ENCODE results near the gene PTPRM.
A peak's percentile ranks its signal among the peaks of the same experiment; 100 is the strongest.

The PTPRM gene

DNA sequence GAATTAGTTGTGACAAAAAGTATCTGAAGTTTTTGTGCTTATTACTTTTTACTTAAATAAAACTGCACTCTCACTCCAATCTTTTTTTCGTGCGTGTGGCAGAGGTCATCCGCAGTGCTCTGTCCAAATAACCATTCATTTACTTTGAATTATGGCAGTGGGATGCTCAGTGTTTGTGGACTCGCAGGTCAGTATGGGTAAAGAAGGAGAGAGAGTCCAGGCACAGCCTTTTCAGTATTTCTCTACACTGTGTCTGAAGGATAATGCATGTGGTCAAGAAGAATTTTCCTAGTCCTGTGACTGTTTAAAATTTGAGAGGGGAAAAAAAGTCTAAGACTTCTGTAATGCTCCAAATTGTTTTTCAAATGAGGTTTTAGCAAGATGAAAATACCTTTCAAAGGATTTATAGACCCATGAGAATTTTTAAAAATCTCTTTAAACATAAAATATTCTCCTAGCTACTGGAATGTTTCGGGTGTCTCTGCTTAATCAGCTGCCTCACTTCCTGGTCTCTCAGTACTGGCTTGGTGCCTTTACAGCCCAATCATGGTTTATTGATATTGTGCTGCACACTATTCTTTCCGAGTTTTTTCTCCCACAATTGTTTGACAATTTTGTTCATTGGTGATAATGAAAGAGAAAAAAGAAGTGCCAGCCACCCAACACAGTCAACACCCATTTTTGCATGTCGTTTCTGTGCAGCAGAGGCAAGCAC lies 453.2 kb downstream of the PTPRM start:
- no peak for DNase-seq
- Mint-ChIP-seq H3K9me3 (no peaks in the 10 kb centered on the region), H3K36me3 (no peaks in the 10 kb centered on the region), H3K4me3 (no peak overlapping the region), H3K4me1 (no peaks in the 10 kb centered on the region), H3K27ac (no peak overlapping the region), H3K27me3 (no peaks in the 10 kb centered on the region)
- no peak for ATAC-seq (replicated peaks)

DNA sequence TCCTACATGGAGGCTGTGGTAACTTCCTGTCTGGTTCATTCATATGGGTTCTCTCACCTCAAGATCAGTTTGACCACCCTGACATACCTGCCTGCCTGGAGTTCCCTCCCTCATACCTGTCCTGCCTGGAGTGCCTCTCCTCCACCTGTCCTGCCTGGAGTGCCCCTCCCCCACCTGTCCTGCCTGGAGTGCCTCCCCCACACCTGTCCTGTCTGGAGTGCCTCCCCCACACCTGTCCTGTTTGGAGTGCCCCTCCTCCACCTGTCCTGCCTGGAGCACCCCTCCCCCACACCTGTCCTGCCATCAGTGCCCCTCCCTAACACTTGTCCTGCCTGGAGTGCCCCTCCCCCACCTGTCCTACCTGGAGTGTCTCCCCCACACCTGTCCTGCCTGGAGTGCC lies 461.9 kb downstream of the PTPRM start:
- Mint-ChIP-seq H3K27ac (no peak overlapping the region), H3K9me3 (peaks cover 0 to 7% of the 10 kb centered on the region in 2 donors), H3K4me1 (no peaks in the 10 kb centered on the region), H3K36me3 (no peaks in the 10 kb centered on the region), H3K27me3 (peaks cover 0 to 6% of the 10 kb centered on the region in 2 donors), H3K4me3 (no peak overlapping the region)
- no peak for ATAC-seq (replicated peaks)
- DNase-seq: no peak

DNA sequence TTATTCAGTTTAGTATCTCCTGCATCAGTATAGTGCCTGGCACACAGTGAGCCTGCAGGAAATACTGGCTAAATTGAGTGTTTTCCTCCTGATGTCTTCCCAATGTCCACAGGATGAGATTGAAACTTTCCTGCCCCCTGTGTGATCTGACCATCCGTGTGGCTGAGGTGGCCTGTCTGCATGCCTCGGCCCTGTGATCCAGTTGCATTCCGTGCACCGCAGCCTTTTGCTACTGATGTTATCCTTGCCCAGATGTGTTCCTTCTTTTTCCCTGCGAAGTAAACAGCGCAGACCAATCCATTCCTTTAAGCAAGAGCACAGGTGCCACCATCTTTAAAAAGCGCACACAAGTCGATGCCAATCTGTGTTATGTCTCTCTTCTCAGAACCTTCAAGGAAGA lies 462.6 kb downstream of the PTPRM start:
- Mint-ChIP-seq H3K4me3 (no peak overlapping the region), H3K36me3 (no peaks in the 10 kb centered on the region), H3K27me3 (peaks cover 0 to 6% of the 10 kb centered on the region in 2 donors), H3K27ac (no peak overlapping the region), H3K4me1 (no peaks in the 10 kb centered on the region), H3K9me3 (peaks cover 0 to 7% of the 10 kb centered on the region in 2 donors)
- ATAC-seq (replicated peaks): no peak
- no peak for DNase-seq

DNA sequence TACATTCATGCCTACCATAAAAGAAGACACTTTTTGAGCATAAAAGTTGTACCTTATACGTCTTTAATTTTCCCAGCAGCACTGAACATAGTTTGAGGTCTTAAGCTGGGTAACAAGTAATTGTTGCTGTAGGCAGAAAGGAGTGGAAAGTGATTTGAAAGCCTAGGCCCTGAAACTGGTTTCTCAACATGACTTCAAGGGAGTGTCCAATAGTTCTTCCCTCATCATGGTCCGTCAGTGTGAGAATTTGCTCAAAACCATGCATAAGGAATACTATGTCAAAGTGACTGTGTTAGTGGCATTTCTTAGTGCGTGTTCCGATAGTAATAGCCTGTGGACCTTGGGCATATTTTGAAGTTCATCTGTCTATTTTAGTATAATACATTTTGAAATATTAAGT lies 463.1 kb downstream of the PTPRM start:
- DNase-seq (no peak), ATAC-seq (replicated peaks) (no peak)
- H3K4me3 Mint-ChIP-seq: no peak overlapping the region
- H3K4me1 Mint-ChIP-seq: no peaks in the 10 kb centered on the region
- peaks cover 0 to 6% of the 10 kb centered on the region in 2 donors for H3K27me3 Mint-ChIP-seq
- peaks cover 0 to 7% of the 10 kb centered on the region in 2 donors for H3K9me3 Mint-ChIP-seq
- no peak overlapping the region for H3K27ac Mint-ChIP-seq
- H3K36me3 Mint-ChIP-seq: no peaks in the 10 kb centered on the region

DNA sequence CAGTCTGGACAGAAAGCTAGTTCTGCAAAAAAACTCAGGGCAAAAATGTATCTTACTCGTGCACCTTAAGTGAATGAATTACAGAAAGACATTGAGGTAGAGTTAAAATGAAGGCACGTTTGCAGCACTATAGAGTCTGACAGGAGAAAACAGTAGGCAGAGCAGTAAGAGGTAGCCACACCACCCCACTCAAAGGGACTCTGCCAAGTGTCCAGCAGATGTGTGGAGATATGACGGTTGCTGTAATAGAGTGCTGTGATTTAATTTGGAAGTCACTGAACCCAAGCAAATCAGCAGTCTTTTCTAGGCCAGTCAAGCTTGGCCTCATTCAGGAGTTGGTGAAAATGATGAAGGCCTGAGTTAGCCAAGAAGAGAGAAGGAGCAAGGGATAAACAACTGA lies 464.4 kb downstream of the PTPRM start:
- H3K4me3 Mint-ChIP-seq: no peak overlapping the region
- peaks cover 0 to 7% of the 10 kb centered on the region in 2 donors for H3K9me3 Mint-ChIP-seq
- DNase-seq (no peak), ATAC-seq (replicated peaks) (no peak)
- H3K4me1 Mint-ChIP-seq: no peaks in the 10 kb centered on the region
- H3K36me3 Mint-ChIP-seq: no peaks in the 10 kb centered on the region
- H3K27me3 Mint-ChIP-seq: peaks cover 0 to 6% of the 10 kb centered on the region in 2 donors
- H3K27ac Mint-ChIP-seq: no peak overlapping the region

DNA sequence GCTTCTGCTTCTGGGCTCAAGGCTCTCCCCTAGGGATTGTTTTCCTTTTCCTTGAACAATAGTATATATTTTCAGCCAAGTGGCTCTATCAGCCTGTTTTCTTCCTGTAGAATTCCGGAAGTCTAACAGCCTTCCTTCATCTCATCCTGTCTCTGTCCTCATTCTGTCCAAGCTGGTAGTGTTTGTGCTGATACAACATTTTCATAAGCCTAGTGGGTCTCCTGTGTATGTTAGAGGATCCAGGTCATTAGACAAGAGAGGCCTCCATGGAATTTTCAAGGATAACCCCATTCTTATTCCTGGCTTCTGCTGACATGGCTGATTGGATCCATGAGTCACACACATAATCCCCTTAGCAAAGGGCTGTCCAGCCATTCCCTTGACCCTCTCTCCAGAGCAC lies 467.6 kb downstream of the PTPRM start:
- H3K36me3 Mint-ChIP-seq: no peaks in the 10 kb centered on the region
- H3K4me1 Mint-ChIP-seq: no peaks in the 10 kb centered on the region
- DNase-seq (no peak), ATAC-seq (replicated peaks) (no peak)
- H3K9me3 Mint-ChIP-seq: peaks cover 0 to 3% of the 10 kb centered on the region in 2 donors
- no peak overlapping the region for H3K4me3 Mint-ChIP-seq
- peaks cover 0 to under 1% of the 10 kb centered on the region in 2 donors for H3K27me3 Mint-ChIP-seq
- no peak overlapping the region for H3K27ac Mint-ChIP-seq

DNA sequence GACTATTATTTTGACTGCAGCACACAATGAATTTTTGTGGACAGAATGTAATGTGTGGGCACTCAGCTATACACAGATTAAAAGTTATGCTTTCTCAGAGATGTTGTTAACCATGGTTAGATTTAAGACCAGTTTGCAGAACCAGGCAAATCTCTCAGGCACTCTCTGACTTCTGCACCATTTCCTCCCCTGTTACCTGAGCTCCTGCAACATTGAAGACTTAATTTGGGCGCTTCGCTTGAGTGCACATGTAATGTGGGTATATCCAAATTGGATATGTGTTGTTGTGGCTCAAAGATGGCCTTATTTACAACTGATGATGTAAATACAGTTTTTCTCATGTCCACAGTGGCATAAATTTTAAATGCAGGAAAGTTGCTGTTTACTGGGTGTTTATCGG lies 469.4 kb downstream of the PTPRM start:
- H3K27ac Mint-ChIP-seq: no peak overlapping the region
- DNase-seq: no peak
- ATAC-seq (replicated peaks): no peak
- H3K4me3 Mint-ChIP-seq: no peak overlapping the region
- no peaks in the 10 kb centered on the region for H3K4me1 Mint-ChIP-seq
- no peaks in the 10 kb centered on the region for H3K27me3 Mint-ChIP-seq
- no peaks in the 10 kb centered on the region for H3K9me3 Mint-ChIP-seq
- no peaks in the 10 kb centered on the region for H3K36me3 Mint-ChIP-seq

DNA sequence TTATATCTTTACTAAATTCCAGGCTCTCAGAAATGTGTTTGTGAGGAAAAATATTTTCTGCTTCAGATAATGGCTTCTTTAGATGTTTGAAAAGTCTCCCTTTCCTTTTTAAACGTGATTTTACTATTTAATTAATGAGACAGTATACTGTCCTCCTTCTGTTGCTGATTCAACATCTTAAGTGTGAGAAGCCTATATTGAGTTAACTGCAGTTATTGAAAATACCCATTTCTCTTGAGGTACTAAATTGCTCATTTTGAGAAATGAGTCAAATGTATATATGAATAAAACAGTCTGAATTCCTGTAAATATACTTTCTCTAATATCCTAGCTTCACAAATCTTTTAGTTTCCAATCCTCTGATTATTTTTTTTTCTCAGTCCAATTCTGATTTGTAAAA lies 470.2 kb downstream of the PTPRM start:
- Mint-ChIP-seq H3K27ac (peak overlapping the region; percentile 59), H3K36me3 (no peaks in the 10 kb centered on the region), H3K9me3 (no peaks in the 10 kb centered on the region), H3K27me3 (no peaks in the 10 kb centered on the region), H3K4me1 (no peaks in the 10 kb centered on the region), H3K4me3 (no peak overlapping the region)
- no peak for ATAC-seq (replicated peaks)
- no peak for DNase-seq

DNA sequence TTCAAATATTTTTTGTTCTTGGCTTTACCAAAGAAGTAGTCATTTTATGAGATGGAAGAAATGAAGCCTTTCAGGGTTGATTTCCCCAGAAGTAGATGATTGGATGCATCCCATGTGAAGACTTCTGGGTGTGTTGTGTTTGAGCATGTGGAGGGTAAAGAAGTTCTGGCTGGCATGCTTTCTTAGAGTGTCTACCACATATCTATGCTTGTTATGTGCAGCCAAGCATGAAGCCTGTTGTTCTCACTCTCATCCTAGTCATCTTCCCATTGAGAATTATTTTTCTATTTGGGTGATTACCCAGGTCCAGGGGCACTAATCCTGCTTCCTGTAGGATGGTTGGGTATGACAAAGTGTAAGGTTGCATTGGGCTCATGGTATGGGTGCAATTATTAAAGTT lies 472.9 kb downstream of the PTPRM start:
- no peak for DNase-seq
- ATAC-seq (replicated peaks): no peak
- H3K27ac Mint-ChIP-seq: no peak overlapping the region
- H3K9me3 Mint-ChIP-seq: no peaks in the 10 kb centered on the region
- no peaks in the 10 kb centered on the region for H3K4me1 Mint-ChIP-seq
- no peaks in the 10 kb centered on the region for H3K36me3 Mint-ChIP-seq
- no peak overlapping the region for H3K4me3 Mint-ChIP-seq
- peaks cover 0 to 5% of the 10 kb centered on the region in 2 donors for H3K27me3 Mint-ChIP-seq

DNA sequence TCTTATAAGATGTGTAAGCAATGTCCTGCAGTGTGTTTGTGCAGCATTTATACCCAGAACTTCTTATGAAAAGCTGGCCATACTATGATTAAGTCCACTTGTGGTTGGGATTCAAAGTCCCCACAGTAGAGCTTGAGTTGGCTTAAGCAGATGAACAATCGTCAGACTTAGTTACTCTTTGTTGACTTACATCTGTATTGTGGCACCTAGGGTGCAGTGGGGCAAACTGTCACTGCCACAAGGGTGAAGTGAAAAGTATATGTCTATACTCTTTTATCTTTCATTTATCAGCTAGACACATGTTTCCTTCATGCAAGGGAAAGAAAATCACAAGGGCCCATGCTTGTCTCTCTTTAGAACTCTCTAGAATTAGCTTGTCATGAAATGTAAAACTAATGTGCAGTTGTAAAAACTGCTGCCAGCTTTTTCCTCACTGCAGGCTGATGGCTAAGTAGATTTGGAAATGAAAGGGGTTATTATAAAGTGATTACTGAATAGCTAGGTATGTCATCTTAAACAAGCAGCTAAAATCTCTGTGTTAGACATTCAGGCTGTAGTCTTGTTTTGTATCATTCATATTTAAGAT lies 474.5 kb downstream of the PTPRM start:
- H3K9me3 Mint-ChIP-seq: no peaks in the 10 kb centered on the region
- no peak overlapping the region for H3K27ac Mint-ChIP-seq
- H3K27me3 Mint-ChIP-seq: peaks cover 0 to 5% of the 10 kb centered on the region in 2 donors
- no peaks in the 10 kb centered on the region for H3K4me1 Mint-ChIP-seq
- H3K4me3 Mint-ChIP-seq: no peak overlapping the region
- H3K36me3 Mint-ChIP-seq: no peaks in the 10 kb centered on the region
- DNase-seq (no peak), ATAC-seq (replicated peaks) (no peak)

DNA sequence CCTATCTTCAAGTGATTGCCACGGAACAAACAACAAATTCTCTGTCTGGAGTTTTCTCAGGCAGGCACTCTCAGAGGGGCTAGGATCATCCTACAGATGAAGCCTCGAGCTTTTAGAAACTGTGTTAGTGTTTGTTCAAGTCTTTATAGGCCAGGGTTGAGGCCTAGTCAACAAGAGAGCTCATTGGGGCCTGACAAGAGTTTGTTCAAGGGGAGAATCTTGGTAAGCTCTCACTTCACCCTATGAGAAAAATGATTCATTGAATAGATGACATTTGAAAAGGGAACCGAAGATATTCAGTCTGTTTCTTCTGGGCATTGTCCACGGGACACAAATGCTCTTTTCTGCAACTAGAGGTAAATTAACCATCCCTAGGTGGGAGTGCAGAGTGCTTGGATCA lies 476.9 kb downstream of the PTPRM start:
- Mint-ChIP-seq H3K36me3 (no peaks in the 10 kb centered on the region), H3K4me3 (no peak overlapping the region), H3K9me3 (no peaks in the 10 kb centered on the region), H3K4me1 (no peaks in the 10 kb centered on the region), H3K27me3 (peaks cover 0 to 5% of the 10 kb centered on the region in 2 donors), H3K27ac (no peak overlapping the region)
- DNase-seq: no peak
- peak; percentile 60 to 67 for ATAC-seq (replicated peaks)

DNA sequence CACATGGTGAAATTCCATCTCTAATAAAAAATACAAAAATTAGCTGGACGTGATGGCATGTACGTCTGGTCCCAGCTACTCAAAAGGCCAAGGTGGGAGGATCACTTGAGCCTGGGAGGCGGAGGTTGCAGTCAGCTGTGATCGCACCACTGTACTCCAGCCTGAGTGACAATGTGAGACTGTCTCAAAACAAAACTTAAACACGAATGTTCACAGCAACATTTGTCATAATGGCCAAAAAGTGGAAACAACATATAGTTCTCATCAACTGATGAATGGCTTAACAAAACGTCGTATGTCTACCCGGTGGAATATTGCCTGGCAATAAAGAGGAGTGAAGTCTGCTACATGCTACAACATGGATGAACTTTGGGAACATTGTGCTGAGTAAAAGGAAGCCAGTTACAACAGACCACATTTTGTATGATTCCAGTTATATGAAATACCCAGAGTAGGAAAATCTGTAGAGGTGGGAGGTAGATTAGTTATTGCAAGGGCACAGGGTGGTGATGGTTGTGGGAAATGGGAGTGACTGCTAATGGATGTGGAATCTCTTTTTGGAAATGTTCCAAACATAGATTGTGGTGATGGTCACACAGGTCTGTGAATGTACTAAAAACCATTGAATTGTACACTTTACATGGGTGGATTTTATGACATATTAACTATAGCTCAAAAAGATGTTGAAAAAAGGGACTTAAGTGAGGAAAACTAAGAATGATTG lies 478.2 kb downstream of the PTPRM start:
- Mint-ChIP-seq H3K27me3 (peaks cover 0 to 5% of the 10 kb centered on the region in 2 donors), H3K27ac (no peak overlapping the region), H3K4me1 (no peaks in the 10 kb centered on the region), H3K36me3 (no peaks in the 10 kb centered on the region), H3K4me3 (no peak overlapping the region), H3K9me3 (no peaks in the 10 kb centered on the region)
- DNase-seq: no peak
- ATAC-seq (replicated peaks): no peak

DNA sequence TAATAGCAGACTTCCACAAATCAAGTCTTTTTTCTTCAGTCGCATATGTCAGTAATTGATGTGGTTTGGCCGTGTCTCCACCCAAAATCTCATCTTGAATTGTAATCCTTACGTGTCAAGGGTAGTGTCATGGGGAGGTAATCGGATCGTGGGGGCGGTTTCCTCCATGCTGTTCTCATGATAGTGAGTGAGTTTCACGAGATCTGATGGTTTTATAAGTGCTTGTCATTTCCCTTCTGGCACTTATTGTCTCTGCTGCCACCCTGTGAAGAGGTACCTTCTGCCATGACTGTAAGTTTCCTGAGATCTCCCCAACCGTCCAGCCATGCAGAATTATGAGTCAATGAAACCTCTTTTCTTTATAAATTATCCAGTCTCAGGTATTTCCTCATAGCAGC lies 478.8 kb downstream of the PTPRM start:
- DNase-seq (no peak), ATAC-seq (replicated peaks) (no peak)
- no peak overlapping the region for H3K4me3 Mint-ChIP-seq
- no peaks in the 10 kb centered on the region for H3K9me3 Mint-ChIP-seq
- H3K27me3 Mint-ChIP-seq: peaks cover 0 to 5% of the 10 kb centered on the region in 2 donors
- H3K36me3 Mint-ChIP-seq: no peaks in the 10 kb centered on the region
- H3K4me1 Mint-ChIP-seq: no peaks in the 10 kb centered on the region
- H3K27ac Mint-ChIP-seq: no peak overlapping the region

DNA sequence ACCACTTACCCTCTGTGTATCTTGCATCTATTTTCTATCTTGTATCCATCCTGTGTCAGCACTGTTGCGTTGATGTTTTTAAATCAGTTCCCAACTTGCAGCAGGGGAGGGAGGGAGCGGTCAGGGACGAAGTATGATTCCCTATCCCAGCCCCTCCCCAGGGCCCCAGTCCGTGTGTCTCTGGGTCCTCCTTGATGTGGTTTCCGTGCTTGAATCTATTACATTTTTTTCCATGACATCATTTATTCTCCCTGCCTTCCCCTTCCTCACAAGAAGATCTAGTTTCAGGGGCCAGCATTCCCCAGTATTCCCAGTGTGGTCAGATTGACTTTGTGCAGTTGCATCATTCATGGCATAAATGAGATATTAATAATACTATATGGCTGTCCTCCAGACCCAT lies 479.3 kb downstream of the PTPRM start:
- Mint-ChIP-seq H3K27me3 (peaks cover 0 to 5% of the 10 kb centered on the region in 2 donors), H3K27ac (no peak overlapping the region), H3K4me1 (no peaks in the 10 kb centered on the region), H3K4me3 (no peak overlapping the region), H3K9me3 (no peaks in the 10 kb centered on the region), H3K36me3 (no peaks in the 10 kb centered on the region)
- ATAC-seq (replicated peaks) (no peak), DNase-seq (no peak)

DNA sequence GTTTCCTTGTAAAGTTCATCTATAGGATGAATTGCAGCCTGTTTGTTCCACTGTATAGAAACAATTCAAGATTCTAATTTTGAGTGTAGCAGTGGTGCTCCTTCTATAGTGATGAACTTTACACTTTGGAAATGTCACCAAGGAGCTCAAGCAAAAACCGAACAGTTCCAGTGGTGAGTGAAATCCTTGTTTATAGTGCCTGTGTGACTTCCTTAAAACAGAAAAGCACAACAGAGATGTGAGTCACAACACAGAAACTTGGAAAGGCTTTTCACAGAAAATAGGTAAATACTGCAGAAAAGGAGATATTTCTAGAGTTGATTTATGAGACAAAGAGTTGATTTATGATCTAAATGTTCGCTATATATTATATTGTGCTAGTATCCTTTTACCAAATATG lies 482.0 kb downstream of the PTPRM start:
- H3K4me1 Mint-ChIP-seq: no peaks in the 10 kb centered on the region
- H3K9me3 Mint-ChIP-seq: no peaks in the 10 kb centered on the region
- H3K36me3 Mint-ChIP-seq: no peaks in the 10 kb centered on the region
- DNase-seq: no peak
- H3K27me3 Mint-ChIP-seq: no peaks in the 10 kb centered on the region
- H3K4me3 Mint-ChIP-seq: no peak overlapping the region
- no peak for ATAC-seq (replicated peaks)
- H3K27ac Mint-ChIP-seq: no peak overlapping the region
